A549 treated with AZD9567 at 1 μM for 4 hours (cell line): Measurements from ENCODE around the gene FCAMR. TPM values are rescaled to one million over a fixed set of nuclear protein-coding genes. Genes with fewer than 3 reads are reported as not detected.

Source experiments
- total RNA-seq: library from RNA; stranded (reverse); fragments of 200-300 nt; extraction: Qiagen RNA extraction; gene quantifications from 5 replicates; pipeline ENCODE4 v1.2.3, GENCODE V29; 2022; ENCODE audit not compliant: insufficient read depth

Gene FCAMR, protein sequence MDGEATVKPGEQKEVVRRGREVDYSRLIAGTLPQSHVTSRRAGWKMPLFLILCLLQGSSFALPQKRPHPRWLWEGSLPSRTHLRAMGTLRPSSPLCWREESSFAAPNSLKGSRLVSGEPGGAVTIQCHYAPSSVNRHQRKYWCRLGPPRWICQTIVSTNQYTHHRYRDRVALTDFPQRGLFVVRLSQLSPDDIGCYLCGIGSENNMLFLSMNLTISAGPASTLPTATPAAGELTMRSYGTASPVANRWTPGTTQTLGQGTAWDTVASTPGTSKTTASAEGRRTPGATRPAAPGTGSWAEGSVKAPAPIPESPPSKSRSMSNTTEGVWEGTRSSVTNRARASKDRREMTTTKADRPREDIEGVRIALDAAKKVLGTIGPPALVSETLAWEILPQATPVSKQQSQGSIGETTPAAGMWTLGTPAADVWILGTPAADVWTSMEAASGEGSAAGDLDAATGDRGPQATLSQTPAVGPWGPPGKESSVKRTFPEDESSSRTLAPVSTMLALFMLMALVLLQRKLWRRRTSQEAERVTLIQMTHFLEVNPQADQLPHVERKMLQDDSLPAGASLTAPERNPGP
- not detected in 5 replicates for total RNA-seq

GRCh38 chr1:206970446-206970845 lies at the start of gene FCAMR:
FCAMR (minus strand) TSS chr1:206970460; CDS start chr1:206970125, 335 bp downstream.

GRCh38 chr1:206946261-206946660 lies 24.0 kb downstream of the FCAMR start, which contains the start of gene PIGR:
PIGR (minus strand) TSS chr1:206946466; CDS start chr1:206940531, 5,935 bp downstream.

GRCh38 chr1:206921772-206922265 lies 48.4 kb downstream of the FCAMR start, which contains the start of gene FCMR:
FCMR (minus strand) TSS chr1:206921941; CDS start chr1:206921854, 87 bp downstream.

Other genes with a start within 250 kb of the FCAMR start
- gene IL19, start 199.7 kb downstream of the FCAMR start, total RNA-seq: not detected in 5 replicates
- gene IL10, start 198.0 kb downstream of the FCAMR start, total RNA-seq: not detected in 5 replicates
- not detected in 5 replicates for gene IL20, start 104.8 kb downstream of the FCAMR start, total RNA-seq
- gene IL24, start 73.0 kb downstream of the FCAMR start, total RNA-seq: 0.26 to 0.40 TPM (median 0.35 TPM) in 4 of 5 replicates, not detected in the other
- gene FCMR, start 48.5 kb downstream of the FCAMR start, total RNA-seq: 2.6 to 5.5 TPM (median 4.2 TPM) in 5 replicates
- 0.02 TPM in 1 of 5 replicates, not detected in the others for gene PIGR, start 24.0 kb downstream of the FCAMR start, total RNA-seq
- gene C1orf116, start 62.3 kb upstream of the FCAMR start, total RNA-seq: 3.4 to 4.1 TPM (median 3.9 TPM) in 5 replicates
- gene YOD1, start 80.7 kb upstream of the FCAMR start, total RNA-seq: 5.5 to 9.1 TPM (median 8.1 TPM) in 5 replicates
- gene PFKFB2, start 82.8 kb upstream of the FCAMR start, total RNA-seq: 5.2 to 7.9 TPM (median 5.7 TPM) in 5 replicates
- gene C4BPB, start 118.4 kb upstream of the FCAMR start, total RNA-seq: 1.0 to 1.5 TPM (median 1.1 TPM) in 4 of 5 replicates, not detected in the other
- gene C4BPA, start 133.8 kb upstream of the FCAMR start, total RNA-seq: 0.42 to 2.1 TPM (median 0.84 TPM) in 5 replicates